Renal pelvis (tissue), 4 donors: ENCODE data around the gene CCT7. TPM values are rescaled to one million over a fixed set of nuclear protein-coding genes. Genes with fewer than 3 reads are reported as not detected.
"Not testable (repeated sequence)": the region's sequence is repeated elsewhere in the genome, so short reads cannot be mapped to it uniquely, and the experiment has no call there.

Experiments
- DNase-seq: peaks from one replicate; pipeline ENCODE4 v3.0.0-alpha.2; 2013
- polyA plus RNA-seq, 3 donors: library from polyadenylated mRNA; unstranded; fragments of 120-200 nt; gene quantifications; one replicate each; pipeline ENCODE4 v1.2.1, GENCODE V29; 2013; ENCODE audit not compliant: insufficient read length in 3 of 3

CCT7 gene
- polyA plus RNA-seq, 3 donors: 247 to 268 (median 249) TPM

- no peak for DNase-seq
Measured at GRCh38 chr2:73252238-73253027, 18.3 kb downstream of the CCT7 start.

- DNase-seq: no peak
Measured at GRCh38 chr2:73253400-73253799, 19.3 kb downstream of the CCT7 start.

GRCh38 chr2:73253901-73254300, 19.8 kb downstream of the CCT7 start:
- no peak for DNase-seq

- no peak for DNase-seq
Measured at GRCh38 chr2:73254343-73255006, 20.4 kb downstream of the CCT7 start.

GRCh38 chr2:73255007-73255644, 21.0 kb downstream of the CCT7 start:
- no peak for DNase-seq

GRCh38 chr2:73255907-73256617, 22.0 kb downstream of the CCT7 start:
- DNase-seq: no peak

GRCh38 chr2:73256618-73256922, 22.5 kb downstream of the CCT7 start:
- no peak for DNase-seq

- no peak for DNase-seq
Measured at GRCh38 chr2:73257021-73257420, 22.9 kb downstream of the CCT7 start.

- DNase-seq: no peak
Measured at GRCh38 chr2:73257425-73258125, 23.5 kb downstream of the CCT7 start.

- DNase-seq: no peak
Measured at GRCh38 chr2:73258186-73258912, 24.2 kb downstream of the CCT7 start.

GRCh38 chr2:73258913-73259215, 24.8 kb downstream of the CCT7 start:
- no peak for DNase-seq

- no peak for DNase-seq
Measured at GRCh38 chr2:73259276-73259675, 25.2 kb downstream of the CCT7 start.

- DNase-seq: no peak
Measured at GRCh38 chr2:73259704-73260337, 25.7 kb downstream of the CCT7 start.

GRCh38 chr2:73260338-73260984, 26.4 kb downstream of the CCT7 start:
- peak; percentile 23 for DNase-seq

- DNase-seq: no peak
Measured at GRCh38 chr2:73262108-73262651, 28.1 kb downstream of the CCT7 start.

- not testable (repeated sequence) for DNase-seq
Measured at GRCh38 chr2:73262691-73263429, 28.8 kb downstream of the CCT7 start.

- no peak for DNase-seq
Measured at GRCh38 chr2:73263540-73264331, 29.6 kb downstream of the CCT7 start.

- no peak for DNase-seq
Measured at GRCh38 chr2:73264332-73264606, 30.2 kb downstream of the CCT7 start.

GRCh38 chr2:73264783-73265182, 30.7 kb downstream of the CCT7 start:
- no peak for DNase-seq
